BJ (cell line): ENCODE measurements around the gene RSPRY1. TPM values are rescaled to one million over a fixed set of nuclear protein-coding genes. Genes with fewer than 3 reads are reported as not detected.

Source experiments
- CTCF ChIA-PET: fragments of 350-600 bp; formaldehyde crosslinking; extraction: SDS; loops from one replicate; lab custom pipeline; 2021; ENCODE audit warnings: antibody characterized with exemption, inconsistent platforms; lab: Yijun Ruan, JAX
- POLR2A ChIA-PET: fragments of 300-600 bp; sonication (Branson Sonifier 250); formaldehyde crosslinking; extraction: SDS; loops from one replicate; lab custom pipeline; 2021; ENCODE audit warnings: antibody characterized with exemption; lab: Charles Lee
- DNase-seq: peaks from one replicate; pipeline ENCODE4 v3.0.0-alpha.2; 2011; ENCODE audit warnings: low read depth
- H3K27me3 ChIP-seq: 2 replicates; pipeline ENCODE4 v1.6.0; 2011; ENCODE audit warnings: low read length; ENCODE audit not compliant: control insufficient read depth, insufficient read depth
- H3K36me3 ChIP-seq: 2 replicates; pipeline ENCODE4 v1.5.1; 2011; ENCODE audit warnings: low read length; ENCODE audit not compliant: control insufficient read depth, insufficient read depth
- H3K4me3 ChIP-seq: 2 replicates; pipeline ENCODE4 v1.5.1; 2011; ENCODE audit warnings: low read depth, mild to moderate bottlenecking, control low read depth, low read length
- polyA plus RNA-seq: library from polyadenylated mRNA; depleted of rRNA; stranded (reverse); fragments of >200 nt; gene quantifications from 2 replicates; pipeline ENCODE4 v1.2.3, GENCODE V29; 2011
- TF ChIP-seq, protein P1 (sequence below): IDR thresholded peaks from 2 replicates; pipeline ENCODE4 v1.5.1; 2011; ENCODE audit warnings: low read depth, mild to moderate bottlenecking, control low read depth, inconsistent platforms, low read length, moderate library complexity; ENCODE audit not compliant: insufficient read depth

Gene RSPRY1
- polyA plus RNA-seq, 1 experiment: 29.7 TPM

DNA sequence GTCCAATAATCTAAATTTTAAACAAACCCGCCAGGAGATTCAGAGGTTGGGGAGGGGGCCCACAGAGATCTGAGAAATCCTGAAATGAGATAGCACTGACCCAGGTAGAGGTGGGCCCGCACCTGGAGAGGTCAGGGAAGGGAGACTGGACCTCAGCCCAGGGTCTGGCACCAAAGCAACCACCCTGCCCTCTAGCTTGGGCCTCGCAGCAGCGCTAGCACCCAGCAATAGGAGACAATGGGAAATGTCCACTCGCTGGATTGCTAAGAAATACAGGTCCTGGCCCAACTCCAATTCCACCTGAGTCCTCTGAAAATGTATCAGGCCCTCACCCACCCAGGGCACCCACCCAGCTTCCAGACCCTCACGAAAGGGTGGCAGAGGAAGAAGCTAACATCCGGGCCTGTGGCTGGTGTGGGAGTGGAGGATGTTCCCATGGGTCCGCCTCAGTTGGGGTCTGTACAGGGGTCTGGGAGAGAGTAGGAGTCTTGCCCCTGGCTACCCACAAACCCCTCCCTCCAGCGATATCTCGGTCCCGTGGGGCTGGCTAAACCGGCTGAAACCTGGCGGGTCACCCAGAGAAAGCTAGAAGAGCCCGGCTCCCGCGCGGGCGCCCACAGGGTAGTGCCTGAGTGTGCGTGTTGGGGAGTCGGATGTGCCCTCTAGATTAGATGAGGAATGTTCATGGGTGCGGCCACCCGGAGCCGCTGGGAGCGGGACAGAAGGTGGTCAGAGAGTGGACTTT is 97.3 kb downstream of the RSPRY1 start:
- ChIA-PET CTCF (interaction anchor here (1.0 kb wide), 1 partner anchor 17 kb away, joined by 3 read pairs; no protein-coding TSS in a partner anchor), POLR2A (no interaction called here)
- DNase-seq: no peak
- no peak overlapping the region for H3K4me3 ChIP-seq
- H3K36me3 ChIP-seq: no peaks in the 10 kb centered on the region
- H3K27me3 ChIP-seq: peaks cover 22% of the 10 kb centered on the region
- TF ChIP-seq, protein P1, sequence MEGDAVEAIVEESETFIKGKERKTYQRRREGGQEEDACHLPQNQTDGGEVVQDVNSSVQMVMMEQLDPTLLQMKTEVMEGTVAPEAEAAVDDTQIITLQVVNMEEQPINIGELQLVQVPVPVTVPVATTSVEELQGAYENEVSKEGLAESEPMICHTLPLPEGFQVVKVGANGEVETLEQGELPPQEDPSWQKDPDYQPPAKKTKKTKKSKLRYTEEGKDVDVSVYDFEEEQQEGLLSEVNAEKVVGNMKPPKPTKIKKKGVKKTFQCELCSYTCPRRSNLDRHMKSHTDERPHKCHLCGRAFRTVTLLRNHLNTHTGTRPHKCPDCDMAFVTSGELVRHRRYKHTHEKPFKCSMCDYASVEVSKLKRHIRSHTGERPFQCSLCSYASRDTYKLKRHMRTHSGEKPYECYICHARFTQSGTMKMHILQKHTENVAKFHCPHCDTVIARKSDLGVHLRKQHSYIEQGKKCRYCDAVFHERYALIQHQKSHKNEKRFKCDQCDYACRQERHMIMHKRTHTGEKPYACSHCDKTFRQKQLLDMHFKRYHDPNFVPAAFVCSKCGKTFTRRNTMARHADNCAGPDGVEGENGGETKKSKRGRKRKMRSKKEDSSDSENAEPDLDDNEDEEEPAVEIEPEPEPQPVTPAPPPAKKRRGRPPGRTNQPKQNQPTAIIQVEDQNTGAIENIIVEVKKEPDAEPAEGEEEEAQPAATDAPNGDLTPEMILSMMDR: no peak

DNA sequence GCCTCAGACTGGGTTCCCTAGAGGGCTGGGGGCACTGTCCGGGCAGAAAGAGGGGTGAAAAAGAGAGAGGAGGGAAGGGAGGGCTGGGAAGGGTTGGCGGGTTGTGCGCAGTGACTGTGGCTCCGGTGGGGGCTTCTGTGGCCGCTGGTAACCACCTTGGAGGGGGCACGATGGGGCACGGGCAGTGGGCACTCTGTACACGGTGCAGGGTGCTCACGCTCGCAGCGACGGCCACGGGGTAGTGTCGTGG is 97.8 kb downstream of the RSPRY1 start:
- ChIA-PET CTCF (interaction anchor here (1.0 kb wide), 1 partner anchor 16 kb away, joined by 3 read pairs; no protein-coding TSS in a partner anchor), POLR2A (no interaction called here)
- H3K4me3 ChIP-seq: no peak overlapping the region; the same call in 1 of the 2 replicates
- peaks cover 20% of the 10 kb centered on the region for H3K27me3 ChIP-seq
- TF ChIP-seq, protein P1: no peak
- no peaks in the 10 kb centered on the region for H3K36me3 ChIP-seq
- DNase-seq: no peak

DNA sequence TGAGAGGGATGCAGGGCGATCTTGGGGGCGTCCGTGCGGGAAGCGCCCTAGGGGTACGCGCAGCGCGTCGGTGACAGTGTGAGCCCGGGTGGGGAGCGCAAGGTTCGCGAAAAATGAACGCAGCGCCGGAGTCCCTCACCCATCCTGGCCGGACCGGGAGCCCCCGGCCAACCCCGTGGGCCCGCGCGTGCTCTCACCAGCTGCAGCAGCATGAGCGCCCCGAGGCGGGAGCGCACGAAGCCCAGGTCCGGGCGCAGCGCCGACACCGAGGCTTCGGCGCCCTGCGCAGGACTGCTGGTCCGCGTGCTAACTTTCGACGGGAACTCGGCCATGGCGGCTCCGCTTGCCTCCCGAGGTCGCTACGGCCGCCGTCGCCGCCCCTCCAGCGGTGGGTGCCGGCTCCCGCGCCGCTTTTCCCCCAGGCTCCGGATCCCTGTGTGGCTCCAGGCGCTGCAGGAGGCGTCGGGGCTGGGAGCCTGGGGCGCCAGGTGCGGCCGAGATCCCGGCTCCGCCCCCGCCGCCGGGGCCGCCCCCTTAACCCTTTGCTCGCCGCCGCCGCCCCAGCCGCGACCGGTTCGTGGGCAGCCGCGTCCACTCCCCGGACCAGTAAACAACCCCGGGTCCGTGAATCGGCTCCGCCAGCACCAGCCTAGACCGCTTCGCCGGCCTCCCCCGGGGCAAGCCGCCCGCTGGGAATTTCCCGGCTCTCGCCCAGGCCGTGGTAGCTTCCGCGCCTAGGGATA is 98.3 kb downstream of the RSPRY1 start, which contains the start of gene PLLP:
Gene PLLP, minus strand, starts transcription at position 464 of the 743 bp plus-strand sequence. Its CDS starts 132 bp downstream, at position 332.
- Histone ChIP-seq H3K4me3 (peak within 1 kb of the TSS; percentile 42), H3K27me3 (peaks cover 19% of the 10 kb centered on the region), H3K36me3 (no peaks in the 10 kb centered on the region)
- ChIA-PET CTCF (interaction anchor here (1.0 kb wide), 1 partner anchor 16 kb away, joined by 3 read pairs; no protein-coding TSS in a partner anchor), POLR2A (no interaction called here)
- TF ChIP-seq, protein P1: no peak
- no peak for DNase-seq

DNA sequence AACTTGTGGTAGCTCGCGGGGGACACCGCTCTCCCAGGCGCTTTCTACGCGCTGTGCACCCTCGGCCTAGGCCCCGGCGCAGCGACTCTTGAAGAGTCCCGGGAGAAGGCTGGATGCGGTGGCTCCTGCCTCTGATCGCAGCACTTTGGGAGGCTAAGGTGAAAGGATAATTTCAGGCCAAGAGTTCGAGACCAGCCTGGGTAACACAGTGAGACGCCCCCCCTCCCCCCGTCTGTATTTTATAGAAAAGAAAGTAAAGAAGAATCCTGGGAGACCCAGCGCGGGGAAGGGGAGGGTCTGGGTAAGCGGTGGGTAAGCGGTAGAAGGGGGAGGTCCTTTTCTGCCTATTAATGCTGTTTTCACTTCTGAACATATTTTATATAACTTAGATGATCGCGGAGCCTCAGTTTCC is 98.8 kb downstream of the RSPRY1 start:
- Histone ChIP-seq H3K4me3 (peak overlapping the region; percentile 42), H3K36me3 (no peaks in the 10 kb centered on the region), H3K27me3 (peaks cover 17% of the 10 kb centered on the region)
- no peak for DNase-seq
- POLR2A ChIA-PET: no interaction called here
- CTCF ChIA-PET: no interaction called here
- TF ChIP-seq, protein P1: no peak

DNA sequence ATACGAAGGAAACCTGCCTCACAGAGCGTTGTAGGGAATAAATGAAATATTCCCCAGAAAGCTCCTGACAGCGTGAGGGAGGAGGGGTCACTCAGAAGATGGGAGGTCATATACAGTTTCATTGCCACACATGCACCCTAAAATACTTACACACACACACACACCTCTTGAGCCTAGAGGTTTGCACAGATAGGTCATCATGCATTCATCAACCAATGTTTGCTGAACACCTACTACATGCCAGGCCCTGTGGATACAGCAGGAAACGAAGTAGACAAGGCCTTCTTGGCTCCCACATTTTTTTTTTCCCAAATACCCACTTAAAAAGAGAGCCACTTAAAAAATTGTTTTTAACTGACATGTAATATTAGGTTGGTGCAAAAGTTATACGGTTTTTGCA is 99.2 kb downstream of the RSPRY1 start:
- ChIA-PET CTCF (no interaction called here), POLR2A (no interaction called here)
- H3K4me3 ChIP-seq: no peak overlapping the region
- DNase-seq: no peak
- peaks cover 15% of the 10 kb centered on the region for H3K27me3 ChIP-seq
- H3K36me3 ChIP-seq: no peaks in the 10 kb centered on the region
- TF ChIP-seq, protein P1: no peak
